Ascending aorta (tissue), 2 donors: ENCODE results near the gene LRRC75A. TPM values are rescaled to one million over a fixed set of nuclear protein-coding genes. Genes with fewer than 3 reads are reported as not detected.
A peak's percentile ranks its signal among the peaks of the same experiment; 100 is the strongest.

ENCODE experiments used
- DNase-seq, 2 donors: peaks; one replicate each; pipeline ENCODE4 v3.0.0-alpha.2; 2019; ENCODE audit warnings: low spot score in 2 of 2
- H3K27ac ChIP-seq, 2 donors: fragments of 200-600 bp; sonication (generic); one replicate each; pipeline ENCODE4 v1.5.1; 2016 to 2017; ENCODE audit warnings: mild to moderate bottlenecking in 1 of 2
- H3K27me3 ChIP-seq: fragments of 200-600 bp; sonication (generic); one replicate; pipeline ENCODE4 v1.5.1; 2017
- H3K36me3 ChIP-seq, 2 donors: fragments of 200-600 bp; sonication (generic); one replicate each; pipeline ENCODE4 v1.5.1; 2016
- H3K4me1 ChIP-seq, 2 donors: fragments of 200-600 bp; sonication (generic); one replicate each; pipeline ENCODE4 v1.5.1; 2016 to 2017; ENCODE audit warnings: mild to moderate bottlenecking in 1 of 2
- H3K4me3 ChIP-seq, 2 donors: fragments of 200-600 bp; sonication (generic); one replicate each; pipeline ENCODE4 v1.5.1; 2016 to 2017; ENCODE audit warnings: mild to moderate bottlenecking in 1 of 2
- H3K9me3 ChIP-seq, 2 donors: fragments of 200-600 bp; sonication (generic); one replicate each; pipeline ENCODE4 v1.5.1; 2016
- intact Hi-C: fragments of 100-400 bp; cut with DNase I; formaldehyde crosslinking; loops from one replicate; pipeline ENCODE4 v1.15.1; 2023
- total RNA-seq: library from RNA; depleted of rRNA; stranded (reverse); fragments of >200 nt; gene quantifications from one replicate; pipeline ENCODE4 v1.1.0, GENCODE V29; 2016
- TF ChIP-seq, protein P1 (sequence below), 3 experiments: fragments of 200-600 bp in 2 of 3; fragments of 450-650 bp in 1 of 3; sonication (generic) in 2 of 3; IDR thresholded peaks; one replicate each; pipeline ENCODE4 v1.5.1; 2016 to 2019; ENCODE audit warnings: antibody characterized with exemption in 3 of 3, mild to moderate bottlenecking in 1 of 3, moderate library complexity in 1 of 3

Gene LRRC75A
- total RNA-seq, 1 donor from 2014 or later, result 1.2 TPM

DNA sequence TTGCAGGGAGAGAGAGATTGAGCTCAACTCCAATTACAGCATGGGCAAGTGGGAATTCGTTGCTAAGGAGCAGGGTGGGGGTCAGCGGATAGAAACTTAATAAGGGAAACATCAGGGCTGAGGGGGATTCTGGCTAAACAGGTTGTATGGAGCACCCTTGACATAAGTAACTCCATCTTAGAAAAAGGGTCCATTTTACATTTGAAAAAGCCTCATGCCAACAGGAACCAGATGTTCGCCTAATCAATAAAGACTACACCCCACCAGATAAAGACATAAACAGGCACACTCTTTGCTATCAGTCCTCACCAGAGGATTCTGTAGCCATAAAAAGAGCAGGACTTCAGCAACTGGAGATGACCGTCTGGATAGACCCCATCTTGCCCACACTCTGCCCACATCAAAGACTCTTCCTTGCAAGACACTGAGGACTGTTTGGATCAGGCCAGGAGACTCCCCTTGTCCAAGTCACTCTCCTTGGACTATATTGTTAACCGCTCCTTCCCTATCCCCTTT is 1.6 kb upstream of the LRRC75A start:
- TF ChIP-seq, protein P1, sequence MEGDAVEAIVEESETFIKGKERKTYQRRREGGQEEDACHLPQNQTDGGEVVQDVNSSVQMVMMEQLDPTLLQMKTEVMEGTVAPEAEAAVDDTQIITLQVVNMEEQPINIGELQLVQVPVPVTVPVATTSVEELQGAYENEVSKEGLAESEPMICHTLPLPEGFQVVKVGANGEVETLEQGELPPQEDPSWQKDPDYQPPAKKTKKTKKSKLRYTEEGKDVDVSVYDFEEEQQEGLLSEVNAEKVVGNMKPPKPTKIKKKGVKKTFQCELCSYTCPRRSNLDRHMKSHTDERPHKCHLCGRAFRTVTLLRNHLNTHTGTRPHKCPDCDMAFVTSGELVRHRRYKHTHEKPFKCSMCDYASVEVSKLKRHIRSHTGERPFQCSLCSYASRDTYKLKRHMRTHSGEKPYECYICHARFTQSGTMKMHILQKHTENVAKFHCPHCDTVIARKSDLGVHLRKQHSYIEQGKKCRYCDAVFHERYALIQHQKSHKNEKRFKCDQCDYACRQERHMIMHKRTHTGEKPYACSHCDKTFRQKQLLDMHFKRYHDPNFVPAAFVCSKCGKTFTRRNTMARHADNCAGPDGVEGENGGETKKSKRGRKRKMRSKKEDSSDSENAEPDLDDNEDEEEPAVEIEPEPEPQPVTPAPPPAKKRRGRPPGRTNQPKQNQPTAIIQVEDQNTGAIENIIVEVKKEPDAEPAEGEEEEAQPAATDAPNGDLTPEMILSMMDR (IDR thresholded peaks at IDR 0.05), result no peak
- H3K4me1 ChIP-seq, result peaks cover 0 to 14% of the 10 kb centered on the region in 2 donors
- H3K27ac ChIP-seq, result no peak overlapping the region
- H3K4me3 ChIP-seq, result no peak overlapping the region
- H3K36me3 ChIP-seq, result no peaks in the 10 kb centered on the region
- H3K9me3 ChIP-seq, result no peaks in the 10 kb centered on the region
- intact Hi-C loops, result loop anchor here (5.0 kb wide), 1 partner anchor 41 kb away; no protein-coding TSS in a partner anchor
- DNase-seq, result no peak
- H3K27me3 ChIP-seq, result no peaks in the 10 kb centered on the region

DNA sequence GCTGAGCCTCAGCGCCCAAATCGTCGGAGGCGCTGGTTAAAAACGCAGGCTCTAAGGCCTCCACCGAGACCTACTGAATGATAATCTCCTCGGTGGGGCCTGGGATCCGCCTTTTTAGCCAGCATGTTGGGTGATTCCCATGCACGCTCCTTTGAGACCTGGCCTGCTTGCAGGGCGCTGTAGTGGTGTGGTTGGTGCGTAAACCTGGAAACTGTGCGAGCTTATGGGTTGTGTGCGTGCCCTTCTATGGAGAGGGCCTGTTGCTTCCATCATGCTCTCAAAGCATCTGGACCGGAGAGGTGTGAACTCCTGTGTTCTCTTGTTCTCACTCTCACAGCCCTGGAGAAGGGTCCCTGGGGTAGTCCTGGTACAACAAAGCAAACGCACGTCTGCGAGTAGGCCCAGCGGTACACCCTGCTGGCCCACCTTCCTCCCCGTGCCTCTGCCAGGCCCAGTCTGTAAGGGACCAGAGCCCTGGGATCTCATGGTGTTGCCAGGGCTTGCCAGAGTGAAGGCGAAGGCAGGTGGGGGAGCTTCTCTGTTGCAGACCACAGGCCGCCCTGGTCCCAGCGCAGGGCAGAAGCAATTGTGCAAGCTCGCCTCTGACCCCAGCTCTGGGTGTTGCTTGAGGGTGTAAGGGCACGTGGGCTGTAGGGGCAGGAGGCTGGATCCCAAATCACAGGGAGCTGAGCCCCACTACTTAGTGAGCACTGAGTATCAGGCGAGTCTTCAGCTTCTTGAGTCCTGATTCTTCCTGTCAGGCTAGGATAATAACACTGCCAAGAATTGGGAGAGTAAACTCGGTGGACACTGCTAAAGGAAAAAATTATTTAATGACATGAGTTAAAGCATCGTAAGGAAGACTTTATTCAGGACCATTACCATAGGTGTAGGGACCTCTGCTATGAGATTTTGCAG is 879 bp upstream of the LRRC75A start:
- H3K27me3 ChIP-seq, result no peaks in the 10 kb centered on the region
- TF ChIP-seq, protein P1 (IDR thresholded peaks at IDR 0.05), result no peak
- peak overlapping the region in 1 of 2 donors; percentile 46 for H3K27ac ChIP-seq
- H3K4me1 ChIP-seq, result peaks cover 0 to 21% of the 10 kb centered on the region in 2 donors
- H3K9me3 ChIP-seq, result no peaks in the 10 kb centered on the region
- no peak for DNase-seq
- H3K36me3 ChIP-seq, result no peaks in the 10 kb centered on the region
- intact Hi-C loops, result loop anchor here (1.0 to 5.0 kb wide), 2 partner anchors 16 to 41 kb away; no protein-coding TSS in a partner anchor
- H3K4me3 ChIP-seq, result peak overlapping the region; percentile 64 to 87

DNA sequence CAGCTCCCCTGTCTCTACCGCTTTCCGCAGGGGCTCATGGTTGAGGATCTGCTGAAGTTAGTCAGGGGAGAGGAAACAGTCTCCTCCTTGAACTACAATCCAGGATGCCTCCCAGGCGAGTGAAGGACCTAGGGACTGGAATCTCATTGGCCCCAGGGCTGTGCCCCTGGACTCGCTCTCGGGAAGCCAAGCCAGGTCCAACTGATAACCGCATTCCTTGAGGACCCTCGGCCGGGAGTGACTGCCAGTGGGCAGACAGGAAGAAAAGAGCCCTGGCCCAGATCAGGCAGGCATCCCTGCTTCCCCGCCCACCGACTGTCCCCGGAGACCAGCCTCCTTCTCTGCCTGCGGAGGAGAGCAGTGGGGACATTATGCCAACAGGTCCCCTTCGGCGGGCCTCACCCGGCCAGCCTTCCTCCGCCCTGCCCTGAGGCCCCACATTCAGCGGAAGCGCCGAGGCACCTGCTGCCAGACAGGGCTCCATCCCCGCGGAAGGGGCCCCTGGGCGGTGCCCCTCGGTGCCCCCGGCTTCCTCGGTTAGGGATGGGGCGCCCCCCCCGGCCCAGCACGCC is 776 bp downstream of the LRRC75A start:
- TF ChIP-seq, protein P1 (IDR thresholded peaks at IDR 0.05), result no peak
- H3K36me3 ChIP-seq, result no peaks in the 10 kb centered on the region
- H3K4me1 ChIP-seq, result peaks cover 0 to 27% of the 10 kb centered on the region in 2 donors
- no peak overlapping the region for H3K27ac ChIP-seq
- no peaks in the 10 kb centered on the region for H3K9me3 ChIP-seq
- intact Hi-C loops, result loop anchor here (5.0 kb wide), 1 partner anchor 39 kb away; no protein-coding TSS in a partner anchor
- DNase-seq, result no peak
- H3K27me3 ChIP-seq, result no peaks in the 10 kb centered on the region
- peak overlapping the region; percentile 64 to 87 for H3K4me3 ChIP-seq

DNA sequence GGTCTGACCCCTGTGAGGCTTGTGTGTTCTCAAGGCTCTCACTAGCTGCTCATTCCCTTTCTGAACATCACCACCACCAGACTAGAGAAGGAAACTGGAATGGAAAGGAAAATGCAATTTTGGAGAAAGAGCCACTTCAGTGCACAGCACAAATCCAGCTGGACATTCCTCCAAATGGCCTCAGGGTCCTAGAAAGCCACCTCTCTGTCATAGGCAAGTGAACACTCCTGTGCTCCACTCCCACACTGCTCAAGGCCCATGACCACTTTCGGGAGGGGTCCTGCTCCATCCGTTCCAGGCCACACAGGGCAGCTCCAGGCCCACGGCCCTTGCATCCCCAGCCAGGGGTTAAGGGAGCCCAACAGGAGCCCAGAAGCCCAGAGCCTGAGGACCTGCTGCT is 2.6 kb downstream of the LRRC75A start:
- Histone ChIP-seq H3K27me3 (no peaks in the 10 kb centered on the region), H3K4me3 (no peak overlapping the region), H3K9me3 (no peaks in the 10 kb centered on the region), H3K4me1 (peaks cover 0 to 42% of the 10 kb centered on the region in 2 donors), H3K27ac (no peak overlapping the region), H3K36me3 (no peaks in the 10 kb centered on the region)
- TF ChIP-seq, protein P1 (IDR thresholded peaks at IDR 0.05), result no peak
- DNase-seq, result no peak
- intact Hi-C loops, result no loop called here

DNA sequence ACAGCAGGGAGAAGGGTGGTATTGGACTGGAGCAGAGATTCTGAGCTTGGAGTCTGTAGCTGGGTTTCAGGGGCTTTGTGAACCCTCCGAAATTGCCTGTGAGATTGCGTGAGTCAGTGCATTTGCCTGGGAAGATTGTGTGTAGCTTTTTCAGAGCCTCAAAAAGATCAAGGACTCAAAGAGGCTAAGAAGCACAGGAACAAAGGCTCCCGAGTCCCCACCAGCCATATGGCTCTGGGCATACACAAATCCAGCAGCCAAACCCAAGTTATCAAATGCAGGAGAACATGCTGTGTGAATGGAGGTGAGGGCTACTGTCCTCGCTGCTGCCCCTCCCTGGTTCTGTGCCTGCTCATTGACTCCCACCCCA is 3.0 kb downstream of the LRRC75A start:
- Histone ChIP-seq H3K27me3 (no peaks in the 10 kb centered on the region), H3K27ac (peak overlapping the region in 1 of 2 donors; percentile 29), H3K4me1 (peaks cover 0 to 47% of the 10 kb centered on the region in 2 donors), H3K36me3 (no peaks in the 10 kb centered on the region), H3K4me3 (no peak overlapping the region), H3K9me3 (no peaks in the 10 kb centered on the region)
- no peak for DNase-seq
- intact Hi-C loops, result no loop called here
- TF ChIP-seq, protein P1 (IDR thresholded peaks at IDR 0.05), result no peak
